GM13977 (cell line): ENCODE data around the gene SEC14L2.

Experiments used
- DNase-seq: peaks from one replicate; pipeline ENCODE4 v3.0.0; 2012; ENCODE audit warnings: low spot score
- CTCF ChIP-seq: IDR thresholded peaks from 2 replicates; pipeline ENCODE4 v1.5.1; 2012; ENCODE audit warnings: mild to moderate bottlenecking, control low read depth; ENCODE audit not compliant: insufficient read depth; ENCODE audit errors: extremely low read depth, missing control alignments
- in situ Hi-C: fragments of 300-500 bp; cut with MboI; formaldehyde crosslinking; loops from one replicate; pipeline ENCODE4 v1.12.0; 2022; ENCODE audit warnings: low sequenced_read_pairs, low pct_unique_long_range_greater_than_20kb, mixed read lengths, inconsistent platforms; ENCODE audit not compliant: unreplicated experiment

The SEC14L2 gene

DNA sequence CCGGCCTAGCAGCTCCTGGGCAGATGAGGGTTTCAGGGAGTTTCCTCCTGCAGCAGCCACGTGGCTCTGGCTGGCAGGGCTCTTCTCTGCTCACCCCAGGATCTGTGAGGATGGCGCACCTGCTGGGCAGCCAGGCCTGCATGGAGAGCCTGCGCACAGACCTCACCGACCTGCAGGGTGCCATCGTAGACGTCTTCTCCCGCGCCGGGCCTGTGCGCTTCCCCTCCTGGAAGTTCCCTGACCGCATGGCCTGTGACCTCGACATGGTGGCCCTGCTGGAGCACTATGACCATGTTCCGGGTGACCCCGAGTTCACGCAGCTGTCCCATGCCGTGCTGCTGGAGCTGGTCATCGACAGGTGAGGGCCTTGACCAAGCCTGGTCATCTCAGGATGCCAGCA is 30.9 kb upstream of the SEC14L2 start:
- TF ChIP-seq CTCF, result no peak
- no peak for DNase-seq
- in situ Hi-C loops, result no loop called here

- no peak for DNase-seq
- in situ Hi-C loops, result no loop called here
- TF ChIP-seq CTCF, result no peak
Measured at GRCh38 chr22:30368420-30368819, 28.4 kb upstream of the SEC14L2 start.

- TF ChIP-seq CTCF, result no peak
- no peak for DNase-seq
- in situ Hi-C loops, result no loop called here
Measured at GRCh38 chr22:30370641-30371230, 26.1 kb upstream of the SEC14L2 start.

- no peak for TF ChIP-seq CTCF
Measured at GRCh38 chr22:30371321-30371720, 25.5 kb upstream of the SEC14L2 start.

GRCh38 chr22:30371981-30372380 is 24.8 kb upstream of the SEC14L2 start:
- no peak for TF ChIP-seq CTCF
- in situ Hi-C loops, result no loop called here
- no peak for DNase-seq

More at GRCh38 chr22:30371321-30371720, 25.5 kb upstream of the SEC14L2 start:
- in situ Hi-C loops, result no loop called here
- DNase-seq, result no peak

DNA sequence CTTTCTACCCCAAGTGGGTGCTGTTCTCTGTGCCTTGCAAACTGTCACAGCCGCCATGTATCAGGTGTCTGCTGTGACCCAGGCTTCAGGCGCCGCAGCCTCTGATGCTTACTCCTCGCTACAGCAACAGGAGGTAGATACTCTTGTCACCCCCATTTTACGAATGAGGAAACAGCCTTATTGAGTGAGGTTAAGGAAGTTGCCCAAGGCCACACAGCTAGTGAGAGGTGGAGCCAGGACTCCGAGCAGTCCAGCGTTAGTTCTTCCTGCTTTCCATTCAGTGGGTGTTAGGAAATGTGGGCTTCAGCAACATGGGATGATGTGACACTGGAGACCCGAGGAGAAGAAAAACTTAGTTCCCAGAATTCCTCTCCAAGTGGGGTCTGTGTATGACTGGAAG is 23.9 kb upstream of the SEC14L2 start:
- no peak for DNase-seq
- in situ Hi-C loops, result no loop called here
- no peak for TF ChIP-seq CTCF
